GM21825 (cell line): ENCODE measurements around the gene RTL10.
"Not testable (repeated sequence)": the region's sequence is repeated elsewhere in the genome, so short reads cannot be mapped to it uniquely, and the experiment has no call there.

Source experiments
- ATAC-seq: cut with Tn5 transposase; IDR thresholded peaks from one replicate; pipeline ENCODE4 v1.9.1; 2021; ENCODE audit warnings: mild to moderate bottlenecking, moderate library complexity; ENCODE audit not compliant: unreplicated experiment

Gene RTL10

GRCh38 chr22:19890502-19891316 lies 36.0 kb upstream of the RTL10 start:
- no peak for ATAC-seq

GRCh38 chr22:19889951-19890350 lies 35.3 kb upstream of the RTL10 start:
- no peak for ATAC-seq

GRCh38 chr22:19888131-19888746 lies 33.6 kb upstream of the RTL10 start:
- ATAC-seq, result no peak

GRCh38 chr22:19887256-19887985 lies 32.7 kb upstream of the RTL10 start:
- no peak for ATAC-seq

GRCh38 chr22:19886605-19887255 lies 32.1 kb upstream of the RTL10 start:
- no peak for ATAC-seq

- ATAC-seq, result no peak
These were observed 31.3 kb upstream of the RTL10 start for GRCh38 chr22:19885841-19886592.

GRCh38 chr22:19884954-19885751 lies 30.5 kb upstream of the RTL10 start:
- ATAC-seq, result no peak

GRCh38 chr22:19884161-19884953 lies 29.7 kb upstream of the RTL10 start:
- no peak for ATAC-seq

GRCh38 chr22:19883446-19883845 lies 28.8 kb upstream of the RTL10 start:
- not testable (repeated sequence) for ATAC-seq

GRCh38 chr22:19882446-19883381 lies 28.0 kb upstream of the RTL10 start:
- no peak for ATAC-seq

GRCh38 chr22:19880786-19881569 lies 26.3 kb upstream of the RTL10 start:
- ATAC-seq, result no peak

- no peak for ATAC-seq
These were observed 25.5 kb upstream of the RTL10 start for GRCh38 chr22:19879992-19880785.

GRCh38 chr22:19879643-19879991 lies 24.9 kb upstream of the RTL10 start:
- ATAC-seq, result no peak

- ATAC-seq, result no peak
These were observed 24.5 kb upstream of the RTL10 start for GRCh38 chr22:19879246-19879570.

GRCh38 chr22:19878461-19879245 lies 24.0 kb upstream of the RTL10 start:
- ATAC-seq, result no peak
